PC-9 (cell line): ENCODE results near the gene ZDHHC8. TPM values are rescaled to one million over a fixed set of nuclear protein-coding genes. Genes with fewer than 3 reads are reported as not detected.
"Not testable (repeated sequence)": the region's sequence is repeated elsewhere in the genome, so short reads cannot be mapped to it uniquely, and the experiment has no call there.

Experiments used
- BruUV-seq: library from RNA; stranded (reverse); fragments of 400-500 nt; replicated peaks from 2 replicates; lab custom pipeline; 2021; lab: Mats Ljungman, UMichigan
- CTCF ChIA-PET: fragments of 300-600 bp; sonication (Branson Sonifier 250); formaldehyde crosslinking; loops from one replicate; lab custom pipeline; 2022; ENCODE audit warnings: antibody characterized with exemption; lab: Charles Lee
- POLR2A ChIA-PET: fragments of 300-600 bp; sonication (Branson Sonifier 250); formaldehyde crosslinking; loops from one replicate; lab custom pipeline; 2022; ENCODE audit warnings: antibody characterized with exemption; ENCODE audit not compliant: unreplicated experiment; lab: Charles Lee
- DNase-seq, 2 experiments: peaks; one replicate each; pipeline versions ENCODE4 v3.0.0 to v3.0.0-alpha.2; 2015 to 2022; ENCODE audit warnings: mixed read lengths in 1 of 2
- H2AFZ ChIP-seq: fragments of 200-600 bp; sonication (generic); 2 replicates; pipeline ENCODE4 v1.8.1; 2017; ENCODE audit warnings: antibody characterized with exemption
- H3F3A ChIP-seq: fragments of 200-600 bp; sonication (generic); 2 replicates; pipeline ENCODE4 v1.8.1; 2017; ENCODE audit warnings: antibody characterized with exemption, mild to moderate bottlenecking, low read depth; ENCODE audit not compliant: insufficient read depth
- H3K27ac ChIP-seq: fragments of 200-600 bp; sonication (generic); 2 replicates; pipeline ENCODE4 v1.6.1; 2016; ENCODE audit warnings: mixed run types
- H3K27me3 ChIP-seq: fragments of 200-600 bp; sonication (generic); 2 replicates; pipeline ENCODE4 v1.6.1; 2016; ENCODE audit warnings: low read depth, mixed run types; ENCODE audit not compliant: insufficient read depth
- H3K36me3 ChIP-seq: fragments of 200-600 bp; sonication (generic); 2 replicates; pipeline ENCODE4 v1.6.1; 2016; ENCODE audit warnings: low read depth, mixed run types
- H3K4me1 ChIP-seq: fragments of 200-600 bp; sonication (generic); replicated peaks from 2 replicates; pipeline ENCODE4 v1.6.1; 2016; ENCODE audit warnings: mixed run types; ENCODE audit not compliant: insufficient read depth
- H3K4me2 ChIP-seq: fragments of 200-600 bp; sonication (generic); 2 replicates; pipeline ENCODE4 v1.6.1; 2017; ENCODE audit warnings: mixed run types
- H3K4me3 ChIP-seq: fragments of 200-600 bp; sonication (generic); 2 replicates; pipeline ENCODE4 v1.6.1; 2016; ENCODE audit warnings: mixed run types
- H3K79me2 ChIP-seq: fragments of 200-600 bp; sonication (generic); 2 replicates; pipeline ENCODE4 v1.6.1; 2017; ENCODE audit warnings: low read depth, mixed run types
- H3K9me2 ChIP-seq: fragments of 200-600 bp; sonication (generic); 2 replicates; pipeline ENCODE4 v1.8.1; 2017; ENCODE audit warnings: mild to moderate bottlenecking; ENCODE audit not compliant: insufficient read depth
- H3K9me3 ChIP-seq: fragments of 200-600 bp; sonication (generic); 2 replicates; pipeline ENCODE4 v1.8.1; 2016; ENCODE audit warnings: low read depth; ENCODE audit not compliant: insufficient read depth
- H4K20me1 ChIP-seq: fragments of 200-600 bp; sonication (generic); 2 replicates; pipeline ENCODE4 v1.8.1; 2017; ENCODE audit not compliant: insufficient read depth
- EZH2 ChIP-seq: fragments of 200-600 bp; sonication (generic); IDR thresholded peaks from 2 replicates; pipeline ENCODE4 v1.8.0; 2017; ENCODE audit warnings: antibody characterized with exemption, low read depth
- intact Hi-C: fragments of 100-400 bp; cut with micrococcal nuclease; formaldehyde crosslinking; loops from one replicate; pipeline ENCODE4 v1.10.0; 2022; ENCODE audit not compliant: unreplicated experiment
- total RNA-seq: library from RNA; stranded (reverse); gene quantifications from 2 replicates; pipeline ENCODE4 v1.2.3, GENCODE V29; 2021
- TF ChIP-seq, protein P1 (sequence below): fragments of 200-600 bp; sonication (generic); conservative IDR thresholded peaks from 2 replicates; pipeline ENCODE4 v1.6.1; 2017; ENCODE audit warnings: mixed run types, antibody characterized with exemption, mild to moderate bottlenecking, moderate library complexity

ZDHHC8 gene
- total RNA-seq, 1 experiment from 2014 or later = 34.4 TPM

- no peaks in the 10 kb centered on the region for H3K36me3 ChIP-seq
- no peak for DNase-seq
- H3K9me3 ChIP-seq = no peaks in the 10 kb centered on the region
- intact Hi-C loops = loop anchor here (5.0 to 10.0 kb wide), 3 partner anchors 259 to 536 kb away; no protein-coding TSS in a partner anchor
- POLR2A ChIA-PET = no interaction called here
- no peaks in the 10 kb centered on the region for H3F3A ChIP-seq
- no peak for TF ChIP-seq EZH2
- TF ChIP-seq, protein P1, sequence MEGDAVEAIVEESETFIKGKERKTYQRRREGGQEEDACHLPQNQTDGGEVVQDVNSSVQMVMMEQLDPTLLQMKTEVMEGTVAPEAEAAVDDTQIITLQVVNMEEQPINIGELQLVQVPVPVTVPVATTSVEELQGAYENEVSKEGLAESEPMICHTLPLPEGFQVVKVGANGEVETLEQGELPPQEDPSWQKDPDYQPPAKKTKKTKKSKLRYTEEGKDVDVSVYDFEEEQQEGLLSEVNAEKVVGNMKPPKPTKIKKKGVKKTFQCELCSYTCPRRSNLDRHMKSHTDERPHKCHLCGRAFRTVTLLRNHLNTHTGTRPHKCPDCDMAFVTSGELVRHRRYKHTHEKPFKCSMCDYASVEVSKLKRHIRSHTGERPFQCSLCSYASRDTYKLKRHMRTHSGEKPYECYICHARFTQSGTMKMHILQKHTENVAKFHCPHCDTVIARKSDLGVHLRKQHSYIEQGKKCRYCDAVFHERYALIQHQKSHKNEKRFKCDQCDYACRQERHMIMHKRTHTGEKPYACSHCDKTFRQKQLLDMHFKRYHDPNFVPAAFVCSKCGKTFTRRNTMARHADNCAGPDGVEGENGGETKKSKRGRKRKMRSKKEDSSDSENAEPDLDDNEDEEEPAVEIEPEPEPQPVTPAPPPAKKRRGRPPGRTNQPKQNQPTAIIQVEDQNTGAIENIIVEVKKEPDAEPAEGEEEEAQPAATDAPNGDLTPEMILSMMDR = no peak
- no peak overlapping the region for H3K4me3 ChIP-seq
- CTCF ChIA-PET = no interaction called here
- no TSS peak for BruUV-seq
- H4K20me1 ChIP-seq = peaks cover 3% of the 10 kb centered on the region; the same call in 1 of the 2 replicates
- H3K4me2 ChIP-seq = no peak overlapping the region
- H3K4me1 ChIP-seq = no peaks in the 10 kb centered on the region
- H2AFZ ChIP-seq = no peak overlapping the region
- no peak overlapping the region for H3K27ac ChIP-seq
- no peaks in the 10 kb centered on the region for H3K9me2 ChIP-seq
- peaks cover 15% of the 10 kb centered on the region for H3K27me3 ChIP-seq
- H3K79me2 ChIP-seq = no peaks in the 10 kb centered on the region
Observed at GRCh38 chr22:20158391-20159036, 26.9 kb downstream of the ZDHHC8 start.

DNA sequence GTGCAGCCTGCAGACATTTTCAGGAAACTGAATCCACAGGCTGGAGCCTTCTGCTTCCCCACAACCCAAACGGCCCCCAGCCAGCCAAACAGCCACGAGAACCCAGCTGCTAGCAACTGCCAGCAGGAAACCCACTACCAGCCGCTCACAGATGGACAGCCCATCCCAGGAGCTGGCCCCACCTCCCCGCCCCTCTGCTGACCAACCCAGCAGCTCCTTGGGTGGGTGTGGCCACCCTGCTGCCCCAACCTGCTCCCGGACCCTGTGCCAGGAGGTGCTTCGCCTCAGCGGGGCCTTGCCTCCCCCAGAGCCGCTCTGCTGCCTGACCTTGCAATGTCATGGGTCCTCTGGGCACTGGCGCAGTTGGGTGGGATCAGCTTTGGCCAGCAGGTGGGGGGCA is 27.5 kb downstream of the ZDHHC8 start:
- Histone ChIP-seq H3K4me1 (no peaks in the 10 kb centered on the region), H3K4me3 (no peak overlapping the region), H3K36me3 (no peaks in the 10 kb centered on the region), H2AFZ (no peak overlapping the region), H4K20me1 (peaks cover 3% of the 10 kb centered on the region; the same call in 1 of the 2 replicates), H3K4me2 (no peak overlapping the region), H3F3A (no peaks in the 10 kb centered on the region), H3K9me3 (no peaks in the 10 kb centered on the region), H3K27me3 (peaks cover 15% of the 10 kb centered on the region), H3K79me2 (no peaks in the 10 kb centered on the region), H3K9me2 (no peaks in the 10 kb centered on the region), H3K27ac (no peak overlapping the region)
- intact Hi-C loops = loop anchor here (5.0 to 10.0 kb wide), 3 partner anchors 258 to 536 kb away; no protein-coding TSS in a partner anchor
- no TSS peak for BruUV-seq
- TF ChIP-seq, protein P1 = no peak
- TF ChIP-seq EZH2 = no peak
- POLR2A ChIA-PET = no interaction called here
- CTCF ChIA-PET = interaction anchor here (0.6 kb wide), 1 partner anchor 296 kb away, joined by 3 read pairs; no protein-coding TSS in a partner anchor
- DNase-seq = no peak

DNA sequence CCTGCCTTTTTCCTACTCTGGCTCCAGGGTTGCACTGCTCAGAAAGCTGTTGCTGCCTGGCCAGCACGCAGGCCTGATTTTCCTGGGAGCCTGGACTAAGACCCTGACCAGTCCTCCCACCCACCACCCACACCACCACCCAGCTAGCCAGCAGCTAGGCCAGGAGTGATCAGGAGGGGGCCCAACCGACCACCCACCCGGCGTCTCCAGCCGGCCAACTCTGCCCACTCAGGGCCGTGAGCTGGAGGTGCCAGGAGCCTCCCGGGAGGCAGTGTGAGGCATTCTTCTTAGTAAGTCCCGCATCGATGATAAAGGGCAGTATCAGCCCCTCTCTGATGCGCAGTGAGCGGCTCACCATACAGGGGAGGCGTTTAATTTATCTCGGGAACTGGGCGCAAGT is 27.9 kb downstream of the ZDHHC8 start:
- POLR2A ChIA-PET, H3K36me3 ChIP-seq, H3K9me2 ChIP-seq, DNase-seq, H3K4me2 ChIP-seq, H3K4me3 ChIP-seq, H3F3A ChIP-seq, H3K4me1 ChIP-seq, H3K79me2 ChIP-seq, H3K27ac ChIP-seq, BruUV-seq, H2AFZ ChIP-seq, H3K9me3 ChIP-seq, H4K20me1 ChIP-seq: not testable (repeated sequence)
- CTCF ChIA-PET = interaction anchor here (0.6 kb wide), 1 partner anchor 296 kb away, joined by 3 read pairs; no protein-coding TSS in a partner anchor
- intact Hi-C loops = loop anchor here (5.0 to 10.0 kb wide), 3 partner anchors 258 to 535 kb away; no protein-coding TSS in a partner anchor
- peaks cover 15% of the 10 kb centered on the region for H3K27me3 ChIP-seq
